ENCODE results near the gene DHX16. TPM values are rescaled to one million over a fixed set of nuclear protein-coding genes. Genes with fewer than 3 reads are reported as not detected.

Gene DHX16
- total RNA-seq, 4 donors from 2014 or later, result 25.0 to 37.0 (median 32.9) TPM

GRCh38 chr6:30689985-30690384, 17.2 kb upstream of the DHX16 start:
- TF ChIP-seq, protein P1, sequence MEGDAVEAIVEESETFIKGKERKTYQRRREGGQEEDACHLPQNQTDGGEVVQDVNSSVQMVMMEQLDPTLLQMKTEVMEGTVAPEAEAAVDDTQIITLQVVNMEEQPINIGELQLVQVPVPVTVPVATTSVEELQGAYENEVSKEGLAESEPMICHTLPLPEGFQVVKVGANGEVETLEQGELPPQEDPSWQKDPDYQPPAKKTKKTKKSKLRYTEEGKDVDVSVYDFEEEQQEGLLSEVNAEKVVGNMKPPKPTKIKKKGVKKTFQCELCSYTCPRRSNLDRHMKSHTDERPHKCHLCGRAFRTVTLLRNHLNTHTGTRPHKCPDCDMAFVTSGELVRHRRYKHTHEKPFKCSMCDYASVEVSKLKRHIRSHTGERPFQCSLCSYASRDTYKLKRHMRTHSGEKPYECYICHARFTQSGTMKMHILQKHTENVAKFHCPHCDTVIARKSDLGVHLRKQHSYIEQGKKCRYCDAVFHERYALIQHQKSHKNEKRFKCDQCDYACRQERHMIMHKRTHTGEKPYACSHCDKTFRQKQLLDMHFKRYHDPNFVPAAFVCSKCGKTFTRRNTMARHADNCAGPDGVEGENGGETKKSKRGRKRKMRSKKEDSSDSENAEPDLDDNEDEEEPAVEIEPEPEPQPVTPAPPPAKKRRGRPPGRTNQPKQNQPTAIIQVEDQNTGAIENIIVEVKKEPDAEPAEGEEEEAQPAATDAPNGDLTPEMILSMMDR (IDR thresholded peaks at IDR 0.05), result no peak
- no peak for TF ChIP-seq POLR2A (IDR thresholded peaks at IDR 0.05)
- no peak overlapping the region for H3K4me3 ChIP-seq (ENCODE audit: low read depth, poor library complexity, severe bottlenecking)
- DNase-seq (ENCODE audit: low spot score in 2 of 2), result no peak
- 7 to 18% methylated on average over 4 of the region's 4 CpGs for WGBS, 2 donors
- intact Hi-C loops (cut with DNase I; ENCODE audit: low total_unique reads), result no loop called here

DNA sequence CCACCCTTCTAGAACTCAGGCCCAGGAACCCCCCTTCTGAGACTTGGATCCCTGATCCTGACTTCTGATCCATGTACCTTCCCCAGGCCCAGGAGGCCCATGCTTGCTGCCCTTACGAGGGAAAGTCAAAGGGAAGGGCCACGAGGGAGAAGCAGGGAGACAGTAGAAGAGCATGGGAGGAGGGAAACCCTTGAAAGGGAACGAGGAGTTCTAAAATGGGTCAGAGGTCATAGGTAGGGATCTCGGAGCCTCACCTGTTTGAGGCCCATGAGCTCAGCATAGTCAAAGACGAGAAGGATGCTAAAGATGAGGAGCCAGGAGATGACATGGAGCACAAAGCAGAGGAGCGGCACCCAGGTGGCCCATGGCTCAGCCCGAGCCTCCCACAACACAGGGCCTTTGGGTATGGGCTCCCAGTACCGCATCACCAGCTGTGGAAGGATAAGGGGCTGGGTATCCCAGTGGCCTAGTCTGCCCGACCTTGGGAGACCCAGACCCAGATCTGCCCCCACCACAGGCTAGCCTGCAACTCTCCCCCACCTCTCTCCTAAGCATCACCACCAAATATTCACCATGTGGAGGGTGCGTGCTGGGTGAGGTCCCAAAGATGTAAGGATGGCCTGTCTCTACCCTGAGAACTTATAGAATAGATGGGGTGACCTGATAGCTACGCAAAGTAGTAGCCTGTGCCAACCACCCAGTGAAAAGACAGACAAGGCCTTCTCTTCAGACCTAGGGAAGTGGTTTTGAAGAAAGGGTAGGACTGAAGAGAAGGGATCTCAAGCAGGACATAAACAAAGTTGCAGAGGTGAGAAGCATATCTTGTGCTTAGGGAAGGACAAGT, 16.4 kb upstream of the DHX16 start:
- TF ChIP-seq POLR2A (IDR thresholded peaks at IDR 0.05), result no peak
- TF ChIP-seq, protein P1 (IDR thresholded peaks at IDR 0.05), result no peak
- no peak overlapping the region for H3K4me3 ChIP-seq (ENCODE audit: low read depth, poor library complexity, severe bottlenecking)
- intact Hi-C loops (cut with DNase I; ENCODE audit: low total_unique reads), result no loop called here
- DNase-seq (ENCODE audit: low spot score in 2 of 2), result no peak
- 62 to 69% methylated on average over 11 of the region's 11 CpGs for WGBS, 2 donors

DNA sequence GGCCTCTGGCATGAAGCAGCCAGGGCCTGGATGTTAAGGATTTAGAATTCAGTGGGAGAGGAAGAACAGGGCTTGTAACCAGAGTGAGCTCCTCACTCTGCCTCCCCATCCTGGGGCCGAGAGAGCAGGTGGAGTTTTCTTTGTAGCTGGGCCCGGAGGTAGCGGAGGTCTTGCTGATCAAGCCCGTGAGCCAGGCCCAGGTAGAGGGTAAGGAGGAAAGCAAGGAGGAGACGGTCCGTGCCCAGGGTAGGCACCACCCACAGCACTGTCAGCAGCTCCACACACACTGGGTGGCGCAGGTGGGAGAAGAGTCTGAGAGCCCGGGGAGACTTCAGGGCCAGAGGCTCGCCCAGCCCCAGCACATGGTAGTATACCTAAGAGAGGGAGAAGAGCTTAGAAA, 15.8 kb upstream of the DHX16 start:
- DNase-seq (ENCODE audit: low spot score in 2 of 2), result no peak
- intact Hi-C loops (cut with DNase I; ENCODE audit: low total_unique reads), result no loop called here
- H3K4me3 ChIP-seq (ENCODE audit: low read depth, poor library complexity, severe bottlenecking), result no peak overlapping the region
- no peak for TF ChIP-seq POLR2A (IDR thresholded peaks at IDR 0.05)
- TF ChIP-seq, protein P1 (IDR thresholded peaks at IDR 0.05), result no peak
- 41 to 57% methylated on average over 9 of the region's 9 CpGs for WGBS, 2 donors

DNA sequence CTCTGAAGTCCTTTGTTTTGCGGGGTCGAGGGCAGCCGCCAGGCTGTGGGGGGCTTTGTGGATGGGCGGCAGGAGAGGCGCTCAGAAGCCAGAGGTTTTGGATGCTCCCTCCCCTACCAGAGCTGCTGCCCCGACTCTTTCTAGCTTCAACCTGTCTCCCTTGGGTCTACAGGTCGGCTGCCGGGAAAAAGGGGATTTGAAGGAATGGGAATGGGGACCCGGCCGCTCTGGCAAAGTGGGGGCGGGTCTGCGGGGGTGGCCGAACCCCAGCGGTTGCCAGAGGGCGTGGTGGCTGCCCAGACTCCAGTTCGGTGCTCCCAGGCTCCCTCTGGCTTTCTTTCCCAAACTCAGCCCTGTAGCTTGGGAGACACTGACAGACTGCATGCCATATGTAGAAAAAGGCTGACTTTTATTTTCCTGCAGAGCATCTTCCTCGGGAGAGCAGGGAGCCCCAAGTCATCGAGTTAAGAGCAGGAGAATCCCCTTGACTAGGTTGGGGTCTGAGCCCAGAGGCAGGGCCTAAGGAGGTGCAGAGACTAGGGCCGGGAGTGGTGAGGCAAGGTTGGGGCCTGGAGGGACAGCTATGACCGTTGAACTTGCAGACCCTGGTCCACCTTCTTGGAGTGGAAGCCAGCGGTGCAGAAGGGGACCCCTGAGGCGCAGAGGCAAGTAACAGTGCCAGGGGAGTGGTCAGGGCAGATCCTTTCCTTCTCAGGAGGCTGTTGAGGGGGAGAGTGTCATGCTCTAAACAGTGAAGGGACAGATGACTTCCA, 15.0 kb upstream of the DHX16 start:
- peak overlapping the region; percentile 76 for H3K4me3 ChIP-seq (ENCODE audit: low read depth, poor library complexity, severe bottlenecking)
- intact Hi-C loops (cut with DNase I; ENCODE audit: low total_unique reads), result no loop called here
- 5% methylated on average over 22 of the region's 22 CpGs for WGBS, 2 donors
- no peak for TF ChIP-seq POLR2A (IDR thresholded peaks at IDR 0.05)
- TF ChIP-seq, protein P1 (IDR thresholded peaks at IDR 0.05), result no peak
- DNase-seq (ENCODE audit: low spot score in 2 of 2), result no peak

- TF ChIP-seq POLR2A (IDR thresholded peaks at IDR 0.05), result no peak
- TF ChIP-seq, protein P1 (IDR thresholded peaks at IDR 0.05), result no peak
- WGBS, 2 donors, result 1 to 2% methylated on average over 48 to 49 of the region's 52 CpGs
- DNase-seq (ENCODE audit: low spot score in 2 of 2), result peak; percentile 96 to 99
- intact Hi-C loops (cut with DNase I; ENCODE audit: low total_unique reads), result no loop called here
- H3K4me3 ChIP-seq (ENCODE audit: low read depth, poor library complexity, severe bottlenecking), result peak overlapping the region; percentile 76
Measured at GRCh38 chr6:30686908-30687658, 14.3 kb upstream of the DHX16 start.

Measured in lower leg skin (tissue), 4 donors.